ENCODE data around the gene LETM1.

The LETM1 gene

DNA sequence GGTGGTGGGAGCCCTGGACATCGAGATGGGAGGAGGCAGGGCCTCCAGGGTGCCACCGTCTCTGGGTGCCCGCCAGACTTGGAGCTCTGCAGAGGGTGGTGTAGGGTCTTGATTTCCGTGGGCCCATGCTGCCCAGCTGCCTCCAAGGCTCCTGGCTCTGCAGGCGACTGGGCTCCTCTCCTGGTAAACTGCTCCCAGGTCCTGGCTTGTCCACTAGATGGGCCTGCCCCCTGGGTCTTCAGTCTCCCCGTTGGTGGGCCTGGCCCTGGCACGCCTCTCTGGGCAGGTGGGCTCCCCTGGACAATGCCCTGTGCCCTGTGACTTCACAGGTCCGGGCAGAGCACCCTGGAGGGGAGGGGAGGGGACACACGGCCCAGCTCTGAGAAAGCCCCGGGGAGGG, 55.2 kb downstream of the LETM1 start:
- Mint-ChIP-seq H3K4me1 (ENCODE audit: low read depth) (no peaks in the 10 kb centered on the region), H3K36me3 (ENCODE audit: low read depth) (no peaks in the 10 kb centered on the region), H3K9me3 (no peaks in the 10 kb centered on the region), H3K27me3 (peaks cover 33% of the 10 kb centered on the region), H3K27ac (no peak overlapping the region), H3K4me3 (no peak overlapping the region)
- intact Hi-C loops (cut with micrococcal nuclease): no loop called here

GRCh38 chr4:1799387-1800375, 56.3 kb downstream of the LETM1 start:
- peaks cover 40% of the 10 kb centered on the region for H3K27me3 Mint-ChIP-seq
- no peak overlapping the region for H3K27ac Mint-ChIP-seq
- no peak overlapping the region for H3K4me3 Mint-ChIP-seq
- no peaks in the 10 kb centered on the region for H3K9me3 Mint-ChIP-seq
- H3K36me3 Mint-ChIP-seq (ENCODE audit: low read depth): no peaks in the 10 kb centered on the region
- H3K4me1 Mint-ChIP-seq (ENCODE audit: low read depth): no peaks in the 10 kb centered on the region
- intact Hi-C loops (cut with micrococcal nuclease): no loop called here

DNA sequence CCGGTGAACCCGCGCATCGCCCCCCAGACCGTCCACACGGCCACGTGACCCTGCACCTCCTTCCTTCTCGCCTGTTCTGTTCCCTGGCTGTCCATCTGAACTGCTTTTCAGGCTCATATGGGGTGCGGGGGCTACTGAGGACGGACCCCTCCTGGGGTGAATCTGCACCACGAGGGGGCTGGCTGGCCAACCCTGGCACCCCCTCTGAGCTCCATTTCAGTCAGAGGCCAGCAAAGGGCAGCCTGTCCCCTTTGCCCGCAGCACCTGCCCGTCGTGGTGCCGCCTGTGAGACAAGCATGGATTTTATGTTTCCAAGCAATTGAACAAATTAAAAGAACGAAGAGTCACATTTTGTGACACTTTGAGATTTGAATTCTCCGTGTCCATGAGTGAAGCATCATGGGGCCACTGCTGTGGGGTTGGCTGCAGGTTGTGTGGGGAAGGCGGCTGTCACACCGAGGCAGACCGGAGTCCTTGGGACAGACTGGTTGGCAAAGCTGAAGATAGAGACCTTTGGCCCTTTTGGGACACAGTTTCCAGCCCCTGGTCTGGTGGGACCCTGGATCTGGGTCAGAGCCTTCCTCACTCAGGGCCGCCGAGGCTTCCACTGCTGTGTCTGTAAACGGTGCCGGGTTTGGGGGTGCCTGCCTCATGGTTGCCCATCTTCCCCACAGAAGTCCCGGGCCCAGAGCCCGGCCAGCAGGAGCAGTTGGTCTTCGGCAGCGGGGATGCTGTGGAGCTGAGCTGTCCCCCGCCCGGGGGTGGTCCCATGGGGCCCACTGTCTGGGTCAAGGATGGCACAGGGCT, 57.2 kb downstream of the LETM1 start:
- peaks cover 44% of the 10 kb centered on the region for H3K27me3 Mint-ChIP-seq
- H3K4me3 Mint-ChIP-seq: no peak overlapping the region
- intact Hi-C loops (cut with micrococcal nuclease): no loop called here
- no peak overlapping the region for H3K27ac Mint-ChIP-seq
- H3K4me1 Mint-ChIP-seq (ENCODE audit: low read depth): no peaks in the 10 kb centered on the region
- no peaks in the 10 kb centered on the region for H3K9me3 Mint-ChIP-seq
- H3K36me3 Mint-ChIP-seq (ENCODE audit: low read depth): no peaks in the 10 kb centered on the region

DNA sequence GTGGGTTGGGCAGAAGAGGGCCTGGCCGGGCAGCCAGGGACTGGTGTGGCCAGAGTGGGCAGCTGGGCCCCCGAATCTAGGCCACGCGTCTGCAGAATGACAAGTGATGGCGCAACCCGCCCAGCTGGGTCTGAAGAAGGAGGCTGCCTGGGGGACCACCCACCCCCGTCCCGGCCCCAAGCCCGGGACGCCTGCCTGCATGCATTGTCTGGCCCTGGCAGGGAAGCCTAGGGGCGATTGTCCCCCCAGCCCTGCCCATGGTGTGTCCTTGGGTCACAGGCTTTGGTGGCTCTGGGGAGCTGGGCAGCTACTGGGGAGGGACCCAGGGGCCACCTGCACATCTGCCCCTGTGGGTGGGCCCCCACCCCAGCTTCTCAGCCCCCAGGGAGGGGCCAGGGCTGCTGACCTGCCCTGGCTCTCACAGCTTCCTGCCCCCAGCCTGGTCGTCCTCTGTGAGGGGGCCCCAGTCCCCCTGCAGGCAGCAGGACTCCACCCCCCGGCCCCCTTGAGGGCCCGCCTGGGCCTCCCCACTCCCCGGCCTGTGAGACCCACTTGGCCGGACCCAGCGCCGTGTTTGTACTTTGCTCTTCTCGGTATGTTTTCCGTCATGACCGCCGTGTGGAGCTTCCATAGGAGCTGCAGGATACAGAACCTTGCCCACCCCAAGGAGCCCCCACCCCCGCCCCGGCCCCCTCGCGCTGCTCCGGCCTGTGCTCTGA, 57.9 kb downstream of the LETM1 start:
- H3K4me1 Mint-ChIP-seq (ENCODE audit: low read depth): no peaks in the 10 kb centered on the region
- H3K36me3 Mint-ChIP-seq (ENCODE audit: low read depth): no peaks in the 10 kb centered on the region
- H3K27ac Mint-ChIP-seq: no peak overlapping the region
- no peaks in the 10 kb centered on the region for H3K9me3 Mint-ChIP-seq
- intact Hi-C loops (cut with micrococcal nuclease): no loop called here
- no peak overlapping the region for H3K4me3 Mint-ChIP-seq
- H3K27me3 Mint-ChIP-seq: peaks cover 44% of the 10 kb centered on the region

- Mint-ChIP-seq H3K27ac (no peak overlapping the region), H3K36me3 (ENCODE audit: low read depth) (no peaks in the 10 kb centered on the region), H3K27me3 (peaks cover 48% of the 10 kb centered on the region), H3K4me1 (ENCODE audit: low read depth) (no peaks in the 10 kb centered on the region), H3K4me3 (no peak overlapping the region), H3K9me3 (no peaks in the 10 kb centered on the region)
- intact Hi-C loops (cut with micrococcal nuclease): no loop called here
Measured at GRCh38 chr4:1797298-1797860, 58.6 kb downstream of the LETM1 start.

DNA sequence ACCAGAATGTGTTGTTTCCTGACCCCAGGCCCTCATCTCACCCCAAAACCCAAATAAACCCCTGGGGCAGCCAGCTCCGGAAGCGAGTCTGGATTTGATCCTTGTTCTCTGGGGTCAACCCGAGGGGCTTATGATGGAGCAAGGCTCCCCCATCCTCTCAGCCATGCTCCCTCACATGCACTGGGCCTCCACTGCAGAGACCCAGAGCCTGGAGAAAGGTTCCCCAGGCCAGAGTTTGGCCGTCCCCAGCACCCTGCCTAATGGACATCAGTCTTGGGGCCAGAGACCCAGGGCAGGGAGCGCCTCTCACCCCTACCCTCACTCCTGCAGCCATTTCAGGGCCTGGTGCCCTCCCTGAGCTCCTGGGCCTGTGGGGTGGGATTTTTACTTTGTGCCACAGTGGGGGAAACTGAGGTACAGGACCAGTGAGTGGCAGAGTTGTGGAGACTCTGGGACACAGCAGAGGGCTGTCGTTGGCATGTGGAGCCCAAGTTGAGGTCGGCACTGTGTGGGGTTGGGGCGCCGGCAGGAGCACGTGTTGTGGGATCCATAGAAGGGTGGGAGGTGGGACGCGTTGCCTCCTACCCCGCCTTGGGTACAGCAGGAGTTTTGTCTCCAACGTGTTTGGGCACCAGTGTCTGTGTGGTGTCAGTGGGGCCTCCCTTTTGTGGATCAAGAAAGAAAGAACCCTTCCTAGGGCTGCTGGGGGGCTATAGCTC, 59.3 kb downstream of the LETM1 start:
- intact Hi-C loops (cut with micrococcal nuclease): no loop called here
- Mint-ChIP-seq H3K27me3 (peaks cover 56% of the 10 kb centered on the region), H3K4me1 (ENCODE audit: low read depth) (no peaks in the 10 kb centered on the region), H3K36me3 (ENCODE audit: low read depth) (no peaks in the 10 kb centered on the region), H3K27ac (no peak overlapping the region), H3K4me3 (no peak overlapping the region), H3K9me3 (no peaks in the 10 kb centered on the region)

DNA sequence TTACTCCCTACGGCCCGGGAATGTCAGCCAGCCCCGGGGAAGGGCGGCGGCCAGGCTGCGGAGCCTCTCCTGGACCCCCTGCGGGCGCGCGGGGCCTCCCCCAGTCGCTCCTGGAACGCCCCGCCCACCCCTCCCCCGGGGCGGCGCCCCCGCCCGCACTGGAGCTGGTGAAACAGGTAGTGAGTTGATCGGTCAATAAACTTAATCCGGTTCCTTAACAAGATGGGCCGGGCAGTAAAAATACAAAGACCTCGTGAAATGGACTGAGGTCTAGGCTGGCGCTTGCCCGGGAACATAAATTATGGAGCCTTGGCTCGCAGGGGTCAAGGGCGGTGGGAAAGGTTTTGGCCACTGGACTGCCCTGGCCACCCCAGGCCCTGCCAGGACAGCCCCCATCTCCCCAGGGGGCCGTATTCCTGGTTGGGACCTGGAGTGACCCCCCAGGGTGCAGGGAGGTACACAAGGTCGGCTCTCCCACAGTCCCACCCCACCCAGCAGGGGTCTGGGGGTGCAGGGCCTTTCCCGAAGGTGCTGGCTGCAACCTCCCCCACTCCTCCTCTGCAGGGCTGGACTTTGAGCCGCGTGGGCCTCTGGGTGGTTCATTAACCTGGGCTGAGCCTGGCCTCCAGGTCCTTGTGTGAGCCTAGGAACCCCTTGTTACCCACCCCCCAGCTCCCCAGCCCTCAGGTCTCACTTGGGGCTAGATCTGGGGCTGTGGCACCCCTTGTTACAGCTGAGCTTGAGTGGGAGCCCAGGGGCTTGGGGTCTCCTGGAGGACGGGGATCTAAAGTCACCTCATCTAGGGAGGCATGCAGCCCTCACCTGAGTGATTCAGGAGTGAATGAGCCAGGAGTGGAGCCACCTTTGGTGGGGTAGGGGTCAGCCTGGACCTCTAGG, 60.4 kb downstream of the LETM1 start:
- H3K36me3 Mint-ChIP-seq (ENCODE audit: low read depth): no peaks in the 10 kb centered on the region
- intact Hi-C loops (cut with micrococcal nuclease): no loop called here
- no peaks in the 10 kb centered on the region for H3K9me3 Mint-ChIP-seq
- no peak overlapping the region for H3K4me3 Mint-ChIP-seq
- no peak overlapping the region for H3K27ac Mint-ChIP-seq
- peaks cover 66% of the 10 kb centered on the region for H3K27me3 Mint-ChIP-seq
- H3K4me1 Mint-ChIP-seq (ENCODE audit: low read depth): no peaks in the 10 kb centered on the region

DNA sequence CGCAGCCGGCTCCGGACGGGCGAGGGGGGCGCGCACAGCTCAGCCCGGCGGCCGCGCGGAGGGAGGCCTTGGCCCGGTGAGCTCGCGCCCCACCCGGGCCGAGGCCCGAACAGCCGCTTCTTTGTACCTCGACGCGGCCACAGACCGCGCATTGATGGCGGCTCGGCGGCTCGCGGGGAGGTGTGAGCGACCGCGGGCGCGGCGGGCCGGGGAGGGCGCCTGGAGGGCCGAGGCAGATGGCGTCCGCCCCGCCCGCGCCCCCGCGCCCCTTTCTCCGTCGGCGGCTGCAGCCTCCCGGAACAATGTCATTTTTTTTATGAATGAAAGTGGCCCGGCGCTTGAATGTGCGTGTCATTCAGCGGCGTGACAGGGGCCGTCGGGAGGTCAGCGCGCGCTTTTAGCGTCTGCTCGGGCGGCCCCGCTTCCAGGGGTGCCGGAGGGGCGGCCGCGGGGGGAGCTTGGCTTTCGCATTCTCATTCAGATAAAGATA, 61.1 kb downstream of the LETM1 start:
- H3K27ac Mint-ChIP-seq: no peak overlapping the region
- H3K4me1 Mint-ChIP-seq (ENCODE audit: low read depth): no peaks in the 10 kb centered on the region
- H3K27me3 Mint-ChIP-seq: peaks cover 66% of the 10 kb centered on the region
- intact Hi-C loops (cut with micrococcal nuclease): no loop called here
- no peak overlapping the region for H3K4me3 Mint-ChIP-seq
- H3K9me3 Mint-ChIP-seq: no peaks in the 10 kb centered on the region
- no peaks in the 10 kb centered on the region for H3K36me3 Mint-ChIP-seq (ENCODE audit: low read depth)

DNA sequence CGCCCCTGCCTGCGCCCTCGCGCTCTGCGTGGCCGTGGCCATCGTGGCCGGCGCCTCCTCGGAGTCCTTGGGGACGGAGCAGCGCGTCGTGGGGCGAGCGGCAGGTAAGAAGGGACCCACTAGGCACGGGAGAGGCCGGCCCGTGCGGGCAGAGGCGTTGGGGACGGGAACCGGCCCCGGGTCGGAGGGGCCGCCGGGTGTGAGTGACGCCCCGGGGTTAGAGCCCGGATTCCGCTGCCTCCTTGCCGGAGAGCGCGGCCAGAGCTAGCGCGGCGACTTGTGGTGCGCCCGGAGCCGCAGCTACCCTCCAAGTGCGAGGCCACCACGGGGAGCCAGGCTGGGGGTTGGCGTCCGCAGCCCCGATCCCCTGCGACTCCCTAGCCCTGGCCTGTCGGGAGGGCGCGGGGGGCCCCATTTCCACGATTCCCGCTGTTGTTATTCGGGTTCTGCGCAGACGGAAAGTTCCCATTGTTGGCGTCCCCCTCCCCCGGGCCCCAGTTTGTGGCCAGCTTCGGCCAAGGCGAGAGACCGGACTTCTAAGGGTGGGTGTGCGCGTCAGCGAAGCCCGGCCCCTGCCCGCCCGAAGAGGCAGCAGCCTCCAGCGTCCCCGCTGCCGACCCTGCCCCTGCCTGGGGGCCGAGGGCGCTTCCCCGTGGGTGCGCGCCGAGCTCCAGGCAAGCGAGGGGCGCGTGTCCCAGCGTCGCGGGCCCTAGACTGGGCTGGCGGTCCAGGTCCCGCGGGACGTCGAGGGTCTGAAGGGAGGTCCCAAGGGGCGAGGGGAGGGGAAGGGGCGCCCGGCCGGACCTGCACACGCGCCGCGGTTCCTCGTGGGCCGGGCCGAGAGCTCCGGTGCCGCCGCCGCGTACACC, 61.8 kb downstream of the LETM1 start:
- Mint-ChIP-seq H3K36me3 (ENCODE audit: low read depth) (no peaks in the 10 kb centered on the region), H3K9me3 (no peaks in the 10 kb centered on the region), H3K27ac (no peak overlapping the region), H3K4me3 (no peak overlapping the region), H3K4me1 (ENCODE audit: low read depth) (no peaks in the 10 kb centered on the region), H3K27me3 (peaks cover 69% of the 10 kb centered on the region)
- intact Hi-C loops (cut with micrococcal nuclease): no loop called here

GRCh38 chr4:1793496-1793840, 62.5 kb downstream of the LETM1 start:
- intact Hi-C loops (cut with micrococcal nuclease): no loop called here
- no peaks in the 10 kb centered on the region for H3K4me1 Mint-ChIP-seq (ENCODE audit: low read depth)
- H3K36me3 Mint-ChIP-seq (ENCODE audit: low read depth): no peaks in the 10 kb centered on the region
- no peak overlapping the region for H3K4me3 Mint-ChIP-seq
- H3K9me3 Mint-ChIP-seq: no peaks in the 10 kb centered on the region
- no peak overlapping the region for H3K27ac Mint-ChIP-seq
- H3K27me3 Mint-ChIP-seq: peaks cover 64% of the 10 kb centered on the region

DNA sequence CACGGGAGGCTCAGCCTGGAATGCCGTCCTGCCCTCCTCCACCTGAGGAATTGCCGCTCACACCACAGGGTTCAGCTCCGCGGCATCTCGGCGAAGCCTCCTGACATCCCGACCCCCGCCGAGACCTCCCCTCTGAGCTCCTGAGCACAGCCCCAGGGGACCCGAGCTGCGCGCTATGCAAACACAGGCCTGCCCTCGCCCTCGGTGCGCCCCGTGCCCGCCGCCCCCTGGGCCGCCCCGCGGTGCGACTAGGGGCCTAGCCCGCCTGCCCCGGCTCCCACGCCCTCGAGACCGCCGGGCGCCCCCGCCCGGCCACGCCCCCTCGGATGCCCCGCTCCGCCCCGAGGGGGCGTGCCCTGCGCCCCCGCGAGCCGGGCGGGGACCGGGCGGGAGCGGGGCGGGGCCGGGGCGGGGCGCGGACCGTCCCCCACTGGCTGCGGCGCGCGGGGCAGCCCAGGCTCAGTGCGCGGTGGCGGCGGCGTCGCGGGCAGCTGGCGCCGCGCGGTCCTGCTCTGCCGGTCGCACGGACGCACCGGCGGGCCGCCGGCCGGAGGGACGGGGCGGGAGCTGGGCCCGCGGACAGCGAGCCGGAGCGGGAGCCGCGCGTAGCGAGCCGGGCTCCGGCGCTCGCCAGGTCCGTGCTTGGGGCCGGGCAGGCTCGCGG, 63.0 kb downstream of the LETM1 start, which contains the start of gene FGFR3:
TSS of gene FGFR3 (plus strand) at position 462 of the 664 bp plus-strand sequence. CDS start 642 bp downstream, outside the sequence.
- intact Hi-C loops (cut with micrococcal nuclease): no loop called here
- Mint-ChIP-seq H3K9me3 (no peaks in the 10 kb centered on the region), H3K36me3 (ENCODE audit: low read depth) (no peaks in the 10 kb centered on the region), H3K4me1 (ENCODE audit: low read depth) (no peaks in the 10 kb centered on the region), H3K27ac (no peak within 1 kb of the TSS), H3K4me3 (peak within 1 kb of the TSS; percentile 30), H3K27me3 (peaks cover 65% of the 10 kb centered on the region)

All from dendritic cell treated with granulocyte-macrophage colony-stimulating factor and Interleukin-4, amounts not matched to agents 40 ng/mL and 50 ng/mL, for 4 days (primary cell).